Keratinocyte (primary cell): ENCODE measurements around the gene HOPX.

Experiments
- CTCF ChIP-seq, 3 experiments: IDR thresholded peaks in 1 of 3; conservative IDR thresholded peaks in 1 of 3; optimal IDR thresholded peaks in 1 of 3; 2 replicates in 2 of 3; 3 replicates in 1 of 3; pipeline versions ENCODE3 to v1.5.1; 2011; ENCODE audit warnings: low read length in 3 of 3, mild to moderate bottlenecking in 3 of 3, moderate library complexity in 2 of 3, control low read depth in 1 of 3, inconsistent platforms in 1 of 3; ENCODE audit not compliant: insufficient read depth in 2 of 3; ENCODE audit errors: extremely low read depth in 1 of 3
- EZH2 ChIP-seq: IDR thresholded peaks from one replicate; pipeline ENCODE4 v1.6.1; 2012; ENCODE audit warnings: inconsistent platforms, mild to moderate bottlenecking, low read length, moderate library complexity

GRCh38 chr4:56657128-56657527 is 24.0 kb downstream of the HOPX start:
- TF ChIP-seq EZH2 (no peak), CTCF (optimal IDR thresholded peaks at IDR 0.05 in 1 of 3, IDR thresholded peaks at IDR 0.05 in 1 of 3, conservative IDR thresholded peaks at IDR 0.05 in 1 of 3; ENCODE audit: extremely low read depth in 1 of 3, insufficient read depth in 2 of 3, low read length in 3 of 3) (no peak)
